ENCODE results near the gene SMYD1.

The SMYD1 gene

DNA sequence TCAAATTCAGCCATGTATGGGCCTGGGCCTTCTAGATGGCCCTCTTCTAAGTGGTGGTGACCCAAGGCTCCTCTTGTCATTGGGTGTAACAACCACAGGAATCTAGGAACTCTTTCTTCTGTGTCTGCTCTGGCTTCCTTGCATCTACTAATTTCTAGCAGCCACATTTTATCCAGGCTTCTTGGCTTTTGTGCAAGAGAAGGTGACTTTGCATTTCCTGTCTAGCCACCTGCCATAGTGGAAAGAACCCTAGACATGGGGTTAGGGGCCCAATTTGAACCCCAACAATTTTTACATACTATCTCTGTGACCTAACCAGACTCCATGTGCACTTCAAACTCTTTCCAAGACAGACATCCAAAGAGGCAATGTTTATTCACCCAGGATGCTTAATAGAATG is 25.1 kb downstream of the SMYD1 start:
- H3K4me3 ChIP-seq (ENCODE audit: low read depth, low read length), result no peak overlapping the region
- TF ChIP-seq CTCF (IDR thresholded peaks at IDR 0.05; ENCODE audit: insufficient read depth, low read depth, low read length, missing control alignments), result no peak
- no peak for DNase-seq (ENCODE audit: low read depth)

DNA sequence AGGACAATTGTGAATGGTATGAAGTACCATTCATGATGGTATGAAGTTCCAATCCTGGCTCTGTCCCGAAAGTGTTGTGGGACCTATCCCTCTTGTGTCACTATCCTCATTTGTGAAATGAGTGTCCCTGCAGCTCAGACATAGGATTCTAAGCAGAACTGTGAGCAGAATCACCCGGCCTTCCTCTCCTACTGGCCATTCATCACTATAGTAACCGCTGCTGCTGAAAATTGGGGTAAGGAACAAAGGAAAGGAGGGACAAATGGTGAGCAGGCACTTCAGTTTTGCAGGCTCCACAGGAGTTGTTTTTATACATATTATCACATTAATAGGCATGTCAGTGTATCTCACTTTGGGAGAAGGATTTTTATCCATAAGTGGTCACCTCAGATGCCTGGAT is 27.4 kb downstream of the SMYD1 start:
- no peak overlapping the region for H3K4me3 ChIP-seq (ENCODE audit: low read depth, low read length)
- DNase-seq (ENCODE audit: low read depth), result no peak
- no peak for TF ChIP-seq CTCF (IDR thresholded peaks at IDR 0.05; ENCODE audit: insufficient read depth, low read depth, low read length, missing control alignments)

GRCh38 chr2:88096708-88097107 is 29.1 kb downstream of the SMYD1 start:
- H3K4me3 ChIP-seq (ENCODE audit: low read depth, low read length), result no peak overlapping the region
- no peak for DNase-seq (ENCODE audit: low read depth)

DNA sequence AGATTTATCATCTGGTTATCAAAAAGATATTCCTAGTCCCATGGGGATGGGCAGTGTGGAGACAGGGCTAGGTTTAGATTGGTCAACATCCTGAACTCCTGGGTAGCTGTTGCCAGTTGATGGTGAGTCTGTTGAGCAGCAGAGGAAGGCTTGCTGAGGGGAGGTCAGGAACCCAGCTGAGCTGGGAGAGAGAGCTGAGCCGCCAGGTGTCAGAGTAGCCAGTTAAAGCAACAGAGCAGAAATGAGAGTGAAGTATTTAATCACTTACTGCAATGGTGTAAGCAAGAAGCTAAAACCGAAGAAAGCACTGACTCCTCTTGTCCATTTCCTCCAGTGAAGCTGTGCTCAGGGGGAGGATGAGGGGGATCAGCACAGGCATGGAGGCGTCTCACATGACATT is 29.6 kb downstream of the SMYD1 start:
- no peak for DNase-seq (ENCODE audit: low read depth)
- no peak overlapping the region for H3K4me3 ChIP-seq (ENCODE audit: low read depth, low read length)
- no peak for TF ChIP-seq CTCF (IDR thresholded peaks at IDR 0.05; ENCODE audit: insufficient read depth, low read depth, low read length, missing control alignments)

More at GRCh38 chr2:88096708-88097107, 29.1 kb downstream of the SMYD1 start:
- no peak for TF ChIP-seq CTCF (IDR thresholded peaks at IDR 0.05; ENCODE audit: insufficient read depth, low read depth, low read length, missing control alignments)

DNA sequence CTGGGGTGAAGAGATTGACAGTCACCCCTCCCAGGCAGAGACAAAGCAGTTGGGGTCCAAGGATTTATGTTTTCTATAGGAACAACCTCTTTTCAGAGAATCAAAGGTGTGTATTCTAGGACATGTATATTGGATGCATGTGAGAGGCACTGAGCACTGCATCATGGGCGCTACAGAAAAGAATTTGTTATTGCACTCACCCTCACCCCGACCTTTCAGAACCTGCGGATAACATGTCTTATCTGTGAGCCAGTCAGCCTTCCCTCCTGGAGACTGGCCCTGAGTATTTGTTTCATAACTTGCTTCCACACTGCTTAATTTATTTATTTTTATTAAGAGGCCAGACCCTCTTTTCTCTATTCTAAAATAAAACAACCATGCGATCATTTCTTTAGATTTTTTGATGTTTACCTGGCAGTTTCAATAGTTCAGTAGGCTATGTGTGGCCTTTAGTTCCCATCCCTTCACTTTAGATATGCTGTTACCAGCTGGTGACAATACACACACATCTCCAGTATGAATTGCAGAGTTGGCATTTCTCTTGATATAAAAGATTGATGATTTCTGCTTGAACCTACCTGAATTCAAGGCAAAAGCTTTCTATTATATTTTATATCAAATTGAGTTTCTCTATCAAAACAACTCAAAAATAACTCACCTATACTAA is 30.4 kb downstream of the SMYD1 start:
- no peak for DNase-seq (ENCODE audit: low read depth)
- H3K4me3 ChIP-seq (ENCODE audit: low read depth, low read length), result no peak overlapping the region
- TF ChIP-seq CTCF (IDR thresholded peaks at IDR 0.05; ENCODE audit: insufficient read depth, low read depth, low read length, missing control alignments), result no peak

DNA sequence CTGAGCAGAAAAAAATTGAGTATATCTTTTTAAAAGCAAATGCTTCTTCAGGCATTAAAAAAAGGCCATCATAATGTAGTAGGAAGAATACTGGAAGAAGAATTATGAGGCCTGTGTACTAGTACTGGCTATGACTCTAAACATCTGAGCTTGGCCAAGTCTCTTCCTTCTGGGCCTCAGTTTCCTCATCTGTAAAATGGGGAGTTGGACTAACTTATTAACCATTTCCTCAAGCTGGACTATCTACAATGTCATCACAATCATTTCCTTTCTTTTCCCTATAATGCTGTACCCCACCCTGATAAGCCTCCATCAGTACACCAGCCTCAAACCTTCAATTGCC is 30.9 kb downstream of the SMYD1 start:
- no peak for TF ChIP-seq CTCF (IDR thresholded peaks at IDR 0.05; ENCODE audit: insufficient read depth, low read depth, low read length, missing control alignments)
- no peak for DNase-seq (ENCODE audit: low read depth)

DNA sequence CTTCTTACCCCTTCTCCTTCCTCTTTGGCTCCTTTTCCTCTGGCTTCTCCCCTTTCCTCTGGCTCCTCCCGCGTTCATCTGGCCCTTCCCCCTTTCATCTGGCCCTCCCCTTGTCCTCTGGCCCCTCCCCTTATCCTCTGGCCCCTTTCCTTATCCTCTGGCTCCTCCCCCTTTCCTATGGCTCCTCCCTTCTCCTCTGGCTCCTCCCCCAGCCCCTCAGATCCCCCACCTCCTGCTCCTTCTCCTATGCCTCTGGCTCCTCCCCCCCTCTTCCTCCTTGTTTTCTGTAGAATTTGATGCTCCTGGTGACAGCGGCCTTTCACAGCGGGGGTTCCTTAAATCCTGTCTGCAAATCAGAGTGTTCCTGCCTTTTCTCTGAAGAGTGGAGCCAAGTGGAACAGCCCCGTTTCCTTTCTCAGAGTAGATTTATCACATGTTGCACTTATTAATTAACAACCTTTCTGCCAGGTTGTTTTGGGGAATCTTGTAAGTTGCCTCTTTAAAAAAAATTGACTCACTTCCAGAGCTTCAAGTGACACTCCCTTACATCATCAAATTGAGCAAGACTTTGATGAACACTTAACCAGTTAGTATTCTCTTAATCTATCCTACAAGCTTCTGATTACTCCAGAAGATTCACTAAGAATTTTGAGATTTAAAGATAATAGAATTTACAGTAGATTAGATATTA is 32.3 kb downstream of the SMYD1 start:
- no peak for DNase-seq (ENCODE audit: low read depth)

More for the DNA sequence above, 30.9 kb downstream of the SMYD1 start:
- H3K4me3 ChIP-seq (ENCODE audit: low read depth, low read length), result no peak overlapping the region

More for the DNA sequence above, 32.3 kb downstream of the SMYD1 start:
- no peak for TF ChIP-seq CTCF (IDR thresholded peaks at IDR 0.05; ENCODE audit: insufficient read depth, low read depth, low read length, missing control alignments)
- H3K4me3 ChIP-seq (ENCODE audit: low read depth, low read length), result no peak overlapping the region

Measured in GM12865 (cell line).